ENCODE results near the gene ZNF76.

The ZNF76 gene

DNA sequence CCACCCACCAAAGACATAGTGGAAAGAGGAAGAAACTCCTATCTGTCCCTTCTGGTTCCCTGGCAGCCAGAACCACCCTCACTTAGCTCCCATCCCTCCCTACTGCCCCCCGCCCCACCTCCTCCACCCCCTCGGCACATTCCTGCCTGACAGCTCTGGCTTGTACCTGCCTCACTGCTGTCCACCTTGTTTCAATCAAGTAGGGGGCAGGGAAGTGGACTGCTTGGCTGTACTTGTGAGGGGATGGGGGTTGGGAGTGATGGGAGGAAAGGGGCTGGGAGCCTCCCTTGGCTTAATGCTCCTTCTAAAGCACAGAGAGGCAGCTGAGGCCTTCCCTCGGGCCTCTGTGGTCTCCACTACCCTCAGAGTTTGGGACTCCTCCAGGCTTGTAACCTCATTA, 22.1 kb upstream of the ZNF76 start:
- DNase-seq, result no peak

- DNase-seq, result no peak
These were observed 20.7 kb upstream of the ZNF76 start for GRCh38 chr6:35238843-35239289.

- DNase-seq, result no peak
These were observed 20.0 kb upstream of the ZNF76 start for GRCh38 chr6:35239581-35239980.

DNA sequence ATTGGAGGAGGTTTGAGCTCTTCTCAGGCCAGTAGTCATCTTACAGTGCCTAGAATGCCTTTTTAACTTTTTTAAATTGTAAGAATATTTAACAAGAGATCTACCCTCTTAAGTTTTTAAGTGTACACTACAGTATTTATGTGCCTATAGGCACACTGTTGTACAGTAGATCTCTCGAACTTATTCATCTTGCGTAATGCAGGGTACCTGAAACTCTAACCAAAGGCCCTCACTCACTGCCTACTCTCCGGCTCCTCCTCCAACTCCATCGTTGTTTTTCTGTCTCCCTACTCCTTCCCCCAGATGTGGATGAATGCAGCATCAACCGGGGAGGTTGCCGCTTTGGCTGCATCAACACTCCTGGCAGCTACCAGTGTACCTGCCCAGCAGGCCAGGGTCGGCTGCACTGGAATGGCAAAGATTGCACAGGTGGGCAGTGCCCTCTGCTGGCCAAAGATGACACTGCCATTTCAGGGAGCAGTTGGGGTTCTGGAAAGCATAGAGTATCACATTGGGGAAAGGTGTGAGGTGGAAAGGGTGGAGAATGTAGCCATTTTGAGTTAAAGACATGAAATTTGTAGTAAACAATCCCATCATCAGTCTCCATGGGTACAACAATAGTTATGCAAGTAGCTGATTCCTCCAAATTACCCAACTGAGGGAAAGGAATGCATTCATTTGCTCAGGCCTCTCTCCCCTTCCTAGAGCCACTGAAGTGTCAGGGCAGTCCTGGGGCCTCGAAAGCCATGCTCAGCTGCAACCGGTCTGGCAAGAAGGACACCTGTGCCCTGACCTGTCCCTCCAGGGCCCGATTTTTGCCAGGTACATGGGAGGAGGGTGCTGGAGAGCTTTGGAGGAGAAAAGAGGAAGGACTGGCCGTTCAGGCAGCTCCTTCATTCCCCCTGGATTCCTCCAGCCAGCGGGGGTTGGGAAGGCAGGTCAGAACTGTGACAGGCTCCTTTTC, 18.4 kb upstream of the ZNF76 start:
- DNase-seq, result peak; percentile 83

DNA sequence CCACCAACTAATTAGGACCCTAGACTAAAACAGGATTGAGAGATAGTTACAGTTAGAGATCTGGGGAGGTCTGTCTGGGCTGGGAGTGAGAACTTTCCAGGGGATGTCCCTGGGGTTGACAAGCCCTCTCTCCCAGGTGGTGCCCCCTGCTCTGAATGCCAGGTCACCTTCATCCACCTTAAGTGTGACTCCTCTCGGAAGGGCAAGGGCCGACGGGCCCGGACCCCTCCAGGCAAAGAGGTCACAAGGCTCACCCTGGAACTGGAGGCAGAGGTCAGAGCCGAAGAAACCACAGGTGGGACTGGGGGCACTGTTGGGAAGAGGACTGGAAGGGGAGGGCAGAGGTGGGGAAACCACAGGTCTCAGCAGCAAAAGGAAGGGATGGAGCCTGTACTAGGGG, 17.0 kb upstream of the ZNF76 start:
- no peak for DNase-seq

DNA sequence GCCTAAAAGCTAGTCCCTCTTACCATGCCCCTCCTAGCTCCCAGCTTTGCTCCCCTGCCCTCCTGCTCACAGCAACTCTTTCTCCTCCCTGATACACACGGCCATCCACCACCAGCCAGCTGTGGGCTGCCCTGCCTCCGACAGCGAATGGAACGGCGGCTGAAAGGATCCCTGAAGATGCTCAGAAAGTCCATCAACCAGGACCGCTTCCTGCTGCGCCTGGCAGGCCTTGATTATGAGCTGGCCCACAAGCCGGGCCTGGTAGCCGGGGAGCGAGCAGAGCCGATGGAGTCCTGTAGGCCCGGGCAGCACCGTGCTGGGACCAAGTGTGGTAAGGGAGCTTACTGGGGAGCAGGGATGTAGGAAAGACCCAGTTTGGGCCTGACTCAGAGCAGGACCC, 16.6 kb upstream of the ZNF76 start:
- no peak for DNase-seq

- DNase-seq, result no peak
These were observed 16.1 kb upstream of the ZNF76 start for GRCh38 chr6:35243386-35243958.

- DNase-seq, result no peak
These were observed 15.0 kb upstream of the ZNF76 start for GRCh38 chr6:35244551-35244950.

DNA sequence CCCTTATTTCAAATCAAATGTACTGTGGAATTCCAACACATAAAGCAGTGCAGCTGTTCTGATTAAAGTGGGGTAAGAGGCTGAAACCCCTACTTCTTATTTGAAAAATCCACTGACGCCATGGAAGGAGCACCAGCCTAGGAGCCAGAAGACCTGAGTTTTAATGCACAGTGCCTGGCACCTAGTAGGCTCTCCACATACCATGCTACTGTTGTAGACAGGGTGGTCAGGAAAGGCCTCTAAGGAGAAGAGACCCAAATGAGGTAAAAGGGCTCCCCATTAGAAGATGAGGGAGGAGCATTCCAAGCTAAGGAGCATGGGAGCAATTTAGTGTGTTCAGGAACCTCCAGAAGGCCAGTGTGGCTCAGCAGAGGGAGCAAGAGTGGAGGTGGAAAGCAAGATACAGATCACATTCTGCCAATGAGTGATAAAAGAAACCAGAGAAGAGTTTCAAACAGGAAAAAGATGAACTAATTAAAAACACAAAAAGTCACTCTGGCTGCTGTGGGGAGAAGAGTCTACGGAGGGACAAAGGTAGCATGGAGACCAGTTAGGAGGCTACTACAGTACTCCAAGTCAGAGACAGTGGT, 11.8 kb upstream of the ZNF76 start:
- peak; percentile 41 for DNase-seq

DNA sequence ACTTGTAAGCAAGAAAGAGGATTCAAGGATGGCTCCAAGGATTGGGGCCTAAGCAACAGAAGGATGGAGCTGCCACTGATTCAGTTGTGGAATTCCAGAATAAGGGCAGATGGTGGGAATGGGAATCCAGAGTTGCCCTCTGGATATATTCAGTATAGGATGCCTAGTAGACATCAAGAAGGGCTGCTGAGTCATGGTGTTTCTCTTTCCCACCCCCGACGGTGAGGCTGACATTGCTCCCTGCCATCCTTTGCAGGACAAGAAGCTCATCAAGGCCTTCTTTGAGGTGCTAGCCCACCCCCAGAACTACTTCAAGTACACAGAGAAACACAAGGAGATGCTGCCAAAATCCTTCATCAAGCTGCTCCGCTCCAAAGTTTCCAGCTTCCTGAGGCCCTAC, 11.2 kb upstream of the ZNF76 start:
- DNase-seq, result peak; percentile 41

DNA sequence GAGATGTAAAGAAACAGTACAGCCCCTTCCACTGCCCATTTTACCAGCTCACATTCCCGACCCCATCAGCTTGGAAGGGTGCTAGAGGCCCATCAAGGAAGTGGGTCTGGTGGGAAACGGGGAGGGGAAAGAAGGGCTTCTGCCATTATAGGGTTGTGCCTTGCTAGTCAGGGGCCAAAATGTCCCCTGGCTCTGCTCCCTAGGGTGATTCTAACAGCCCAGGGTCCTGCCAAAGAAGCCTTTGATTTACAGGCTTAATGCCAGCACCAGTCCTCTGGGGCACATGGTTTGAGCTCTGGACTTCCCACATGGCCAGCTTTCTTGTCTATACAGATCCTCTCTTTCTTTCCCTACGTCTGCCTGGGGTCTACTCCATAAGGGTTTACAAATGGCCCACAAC, 10.6 kb upstream of the ZNF76 start:
- DNase-seq, result no peak

GRCh38 chr6:35251949-35252348, 7.6 kb upstream of the ZNF76 start:
- DNase-seq, result no peak

GRCh38 chr6:35253249-35253648, 6.3 kb upstream of the ZNF76 start:
- DNase-seq, result no peak

DNA sequence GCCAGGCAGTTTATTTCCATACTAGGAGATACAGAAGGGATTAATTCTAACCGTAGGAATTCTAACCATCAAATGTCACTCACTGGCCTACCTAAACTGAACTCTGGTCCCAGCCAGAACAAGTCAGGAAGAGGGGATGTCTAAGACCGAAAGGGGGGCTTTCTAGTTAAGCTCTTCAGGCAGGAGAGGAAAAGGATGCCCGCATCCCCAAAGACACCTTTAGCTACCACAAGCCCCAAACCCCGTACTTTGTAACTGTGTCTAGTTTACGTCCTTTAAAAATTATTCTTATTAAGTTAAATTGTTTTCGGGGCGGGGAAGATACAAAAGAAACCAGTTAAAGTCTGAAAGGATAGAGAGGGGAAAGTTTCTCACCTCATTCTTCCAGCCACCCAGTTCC, 1.2 kb upstream of the ZNF76 start:
- DNase-seq, result no peak

- DNase-seq, result no peak
These were observed 709 bp upstream of the ZNF76 start for GRCh38 chr6:35258858-35259193.

- peak; percentile 84 for DNase-seq
These were observed 534 bp downstream of the ZNF76 start for GRCh38 chr6:35259948-35260590.

- DNase-seq, result no peak
These were observed 1.3 kb downstream of the ZNF76 start for GRCh38 chr6:35260591-35261570.

GRCh38 chr6:35262596-35262995, 3.1 kb downstream of the ZNF76 start:
- DNase-seq, result no peak

DNA sequence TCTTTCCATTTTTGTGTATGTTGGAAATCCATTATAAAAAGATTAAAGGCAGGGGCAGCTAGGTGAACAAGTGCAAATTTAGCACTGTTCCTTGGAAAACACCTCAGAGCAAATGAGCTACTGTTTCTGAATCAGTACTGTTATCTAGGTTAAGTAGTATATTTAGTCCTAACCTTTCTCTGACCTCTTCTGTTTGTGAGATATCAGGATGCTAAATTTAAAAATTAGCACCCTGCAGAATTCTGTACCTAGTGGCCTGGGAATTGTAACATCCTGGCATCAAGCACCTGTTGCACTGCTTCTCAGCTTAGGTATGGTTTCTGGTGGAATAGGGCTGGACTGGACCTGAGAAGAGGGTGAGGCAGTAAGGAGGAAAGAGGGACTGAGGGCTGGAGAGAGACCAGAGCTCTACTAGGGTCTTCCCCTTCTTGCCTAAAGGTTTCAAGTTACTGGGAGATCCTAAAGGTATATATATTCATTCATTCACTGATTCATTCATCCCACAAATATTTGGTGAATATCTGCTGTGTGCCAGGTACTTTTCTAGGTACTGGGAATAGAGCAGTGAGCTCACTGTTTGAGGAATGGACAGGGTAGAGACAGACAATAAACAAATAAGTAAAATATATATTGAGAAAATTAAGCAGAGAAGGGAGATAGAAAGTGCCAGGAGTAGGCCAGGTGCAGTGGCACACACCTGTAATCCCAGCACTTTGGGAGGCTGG, 5.2 kb downstream of the ZNF76 start:
- no peak for DNase-seq

DNA sequence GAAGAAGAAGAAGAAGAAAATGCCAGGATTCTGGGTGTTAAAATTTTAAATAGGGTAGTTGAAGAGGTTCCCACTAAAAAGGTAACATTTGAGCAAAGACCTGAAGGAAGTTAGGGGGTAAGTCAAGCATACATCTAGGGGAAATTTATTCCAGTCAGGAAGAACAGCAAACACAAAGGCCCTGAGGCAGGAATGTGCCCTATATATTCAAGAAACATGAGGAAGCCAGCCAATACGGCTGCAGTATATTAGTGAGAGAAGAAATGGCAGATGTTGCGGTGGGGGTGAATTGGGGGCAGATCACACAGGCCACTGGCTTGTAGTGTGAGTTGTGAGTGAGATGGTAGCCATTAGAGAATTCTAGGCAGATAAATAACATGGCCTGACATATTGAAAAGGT, 6.0 kb downstream of the ZNF76 start:
- DNase-seq, result no peak

GRCh38 chr6:35267446-35267845, 7.9 kb downstream of the ZNF76 start:
- DNase-seq, result no peak

DNA sequence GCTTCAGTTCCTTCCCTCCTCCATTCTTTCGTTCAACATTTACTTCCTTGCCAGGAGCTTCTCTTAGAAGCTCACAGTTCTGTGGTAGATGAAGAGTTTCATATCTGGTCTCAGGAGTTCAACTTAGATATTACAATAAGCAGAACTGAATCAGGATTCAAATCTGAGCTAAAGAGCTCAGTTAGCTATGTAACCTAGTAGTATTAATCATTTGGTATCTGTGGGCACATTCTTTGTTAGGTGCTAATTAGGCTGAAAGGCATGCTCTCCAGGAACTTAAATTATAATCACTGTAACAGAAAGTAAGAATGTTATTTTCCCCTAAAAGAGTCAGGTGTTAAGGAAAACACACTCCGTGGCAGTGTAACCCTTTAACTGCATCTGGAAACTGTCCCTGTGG, 8.4 kb downstream of the ZNF76 start:
- no peak for DNase-seq
